Activated naive CD4-positive, alpha-beta T cell treated with anti-CD3 and anti-CD28 coated beads, Interleukin-2, amount 50 U/mL, for 72 hours (primary cell): Measurements from ENCODE around the gene ACSM3. TPM values are rescaled to one million over a fixed set of nuclear protein-coding genes. Genes with fewer than 3 reads are reported as not detected.
A peak's percentile ranks its signal among the peaks of the same experiment; 100 is the strongest.
"Not testable (repeated sequence)": the region's sequence is repeated elsewhere in the genome, so short reads cannot be mapped to it uniquely, and the experiment has no call there.

Experiments
- ATAC-seq, 2 donors: fragments of 150-1000 bp; cut with Tn5 transposase; 2 replicates each; pipeline ENCODE4 v1.10.0; 2021; ENCODE audit warnings: mild to moderate bottlenecking in 2 of 2, moderate library complexity in 2 of 2
- DNase-seq, 2 donors: peaks; one replicate each; pipeline ENCODE4 v3.0.0; 2021 to 2022; ENCODE audit warnings: low spot score in 2 of 2
- H3K27ac Mint-ChIP-seq, 2 donors: one replicate each; pipeline ENCODE4 v1.8.0; 2022; ENCODE audit warnings: mild to moderate bottlenecking in 2 of 2, mixed read lengths in 2 of 2
- H3K36me3 Mint-ChIP-seq, 2 donors: one replicate each; pipeline ENCODE4 v1.8.0; 2022; ENCODE audit warnings: mixed read lengths in 2 of 2
- H3K9me3 Mint-ChIP-seq, 2 donors: one replicate each; pipeline ENCODE4 v1.8.0; 2022; ENCODE audit warnings: mixed read lengths in 2 of 2
- total RNA-seq, 2 donors: library from RNA; stranded (reverse); gene quantifications; one replicate each; pipeline ENCODE4 v1.2.3, GENCODE V29; 2022

The ACSM3 gene
- total RNA-seq, 2 donors from 2014 or later, result 18.1 to 55.0 TPM

- no peak overlapping the region for H3K27ac Mint-ChIP-seq
- no peaks in the 10 kb centered on the region for H3K36me3 Mint-ChIP-seq
- ATAC-seq (peak; percentile 55 to 78), DNase-seq (peak; percentile 57 to 71)
- H3K9me3 Mint-ChIP-seq, result no peaks in the 10 kb centered on the region
These were observed 11.0 kb downstream of the ACSM3 start for GRCh38 chr16:20774703-20775362.

GRCh38 chr16:20781697-20782096 is 17.9 kb downstream of the ACSM3 start:
- DNase-seq (no peak), ATAC-seq (no peak)
- H3K36me3 Mint-ChIP-seq, result no peaks in the 10 kb centered on the region
- H3K27ac Mint-ChIP-seq, result no peak overlapping the region
- H3K9me3 Mint-ChIP-seq, result no peaks in the 10 kb centered on the region

- no peaks in the 10 kb centered on the region for H3K9me3 Mint-ChIP-seq
- H3K36me3 Mint-ChIP-seq, result no peaks in the 10 kb centered on the region
- DNase-seq (no peak), ATAC-seq (no peak)
- H3K27ac Mint-ChIP-seq, result no peak overlapping the region
These were observed 18.7 kb downstream of the ACSM3 start for GRCh38 chr16:20782470-20782869.

- H3K36me3 Mint-ChIP-seq, result no peaks in the 10 kb centered on the region
- ATAC-seq, result no peak
- no peaks in the 10 kb centered on the region for H3K9me3 Mint-ChIP-seq
- no peak overlapping the region for H3K27ac Mint-ChIP-seq
- no peak for DNase-seq
These were observed 20.4 kb downstream of the ACSM3 start for GRCh38 chr16:20784204-20784603.

GRCh38 chr16:20789130-20789529 is 25.3 kb downstream of the ACSM3 start:
- H3K27ac Mint-ChIP-seq, result no peak overlapping the region
- H3K9me3 Mint-ChIP-seq, result no peaks in the 10 kb centered on the region
- ATAC-seq, result no peak
- H3K36me3 Mint-ChIP-seq, result no peaks in the 10 kb centered on the region
- no peak for DNase-seq

GRCh38 chr16:20791923-20792612 is 28.3 kb downstream of the ACSM3 start:
- no peaks in the 10 kb centered on the region for H3K9me3 Mint-ChIP-seq
- ATAC-seq (no peak), DNase-seq (no peak)
- H3K27ac Mint-ChIP-seq, result no peak overlapping the region
- H3K36me3 Mint-ChIP-seq, result no peaks in the 10 kb centered on the region

- no peak for DNase-seq
- Mint-ChIP-seq H3K9me3 (no peaks in the 10 kb centered on the region), H3K27ac (no peak overlapping the region), H3K36me3 (peaks cover 0 to 5% of the 10 kb centered on the region in 2 donors)
- ATAC-seq, result no peak
These were observed 34.5 kb downstream of the ACSM3 start for GRCh38 chr16:20798364-20798763.

GRCh38 chr16:20799599-20799998 is 35.8 kb downstream of the ACSM3 start:
- DNase-seq, result no peak
- no peak for ATAC-seq
- no peak overlapping the region for H3K27ac Mint-ChIP-seq
- peaks cover 0 to 5% of the 10 kb centered on the region in 2 donors for H3K36me3 Mint-ChIP-seq
- H3K9me3 Mint-ChIP-seq, result no peaks in the 10 kb centered on the region

GRCh38 chr16:20801278-20801677 is 37.5 kb downstream of the ACSM3 start:
- H3K9me3 Mint-ChIP-seq, result no peaks in the 10 kb centered on the region
- no peak for ATAC-seq
- peaks cover under 1 to 5% of the 10 kb centered on the region in 2 donors for H3K36me3 Mint-ChIP-seq
- DNase-seq, result no peak
- H3K27ac Mint-ChIP-seq, result no peak overlapping the region

GRCh38 chr16:20803192-20803560 is 39.4 kb downstream of the ACSM3 start:
- H3K36me3 Mint-ChIP-seq, result peaks cover 8 to 18% of the 10 kb centered on the region in 2 donors
- DNase-seq, result no peak
- peak overlapping the region in 1 of 2 donors; percentile 57 for H3K27ac Mint-ChIP-seq
- no peak for ATAC-seq
- no peaks in the 10 kb centered on the region for H3K9me3 Mint-ChIP-seq

GRCh38 chr16:20803561-20804214 is 39.9 kb downstream of the ACSM3 start:
- ATAC-seq (no peak), DNase-seq (no peak)
- peaks cover 8 to 20% of the 10 kb centered on the region in 2 donors for H3K36me3 Mint-ChIP-seq
- no peaks in the 10 kb centered on the region for H3K9me3 Mint-ChIP-seq
- H3K27ac Mint-ChIP-seq, result peak overlapping the region in 1 of 2 donors; percentile 57

- peaks cover 8 to 20% of the 10 kb centered on the region in 2 donors for H3K36me3 Mint-ChIP-seq
- peak in 1 of 2 donors; percentile 43 for ATAC-seq
- H3K27ac Mint-ChIP-seq, result peak overlapping the region; percentile 66 to 98
- DNase-seq, H3K9me3 Mint-ChIP-seq: not testable (repeated sequence)
These were observed 41.9 kb downstream of the ACSM3 start for GRCh38 chr16:20805684-20806167.

- peaks cover 8 to 20% of the 10 kb centered on the region in 2 donors for H3K36me3 Mint-ChIP-seq
- ATAC-seq (peak; percentile 89 to 90), DNase-seq (peak; percentile 70 to 84)
These were observed 42.6 kb downstream of the ACSM3 start, which contains the start of the genes ERI2 and REXO5 for GRCh38 chr16:20806168-20807050. Gene ERI2, minus strand, starts transcription at chr16:20806472. Its CDS starts 42 bp downstream, at chr16:20806430. Gene REXO5, plus strand, starts transcription at chr16:20806527. Its CDS starts 427 bp downstream, at chr16:20806954.

GRCh38 chr16:20807862-20808261 is 44.0 kb downstream of the ACSM3 start:
- Mint-ChIP-seq H3K27ac (peak overlapping the region; percentile 86 to 98), H3K9me3 (no peaks in the 10 kb centered on the region), H3K36me3 (peaks cover 8 to 20% of the 10 kb centered on the region in 2 donors)
- DNase-seq (no peak), ATAC-seq (no peak)

More at GRCh38 chr16:20806168-20807050, 42.6 kb downstream of the ACSM3 start, which contains the start of the genes ERI2 and REXO5:
- H3K9me3 Mint-ChIP-seq, result no peaks in the 10 kb centered on the region
- peak within 1 kb of the TSS; percentile 98 for H3K27ac Mint-ChIP-seq

- ATAC-seq (no peak), DNase-seq (no peak)
- Mint-ChIP-seq H3K36me3 (peaks cover 12 to 13% of the 10 kb centered on the region in 2 donors), H3K9me3 (no peaks in the 10 kb centered on the region), H3K27ac (no peak overlapping the region)
These were observed 48.1 kb downstream of the ACSM3 start for GRCh38 chr16:20811889-20812439.

- H3K27ac Mint-ChIP-seq, result no peak overlapping the region
- ATAC-seq (no peak), DNase-seq (no peak)
- H3K9me3 Mint-ChIP-seq, result no peaks in the 10 kb centered on the region
- peaks cover 7 to 12% of the 10 kb centered on the region in 2 donors for H3K36me3 Mint-ChIP-seq
These were observed 48.7 kb downstream of the ACSM3 start for GRCh38 chr16:20812510-20812909.
